ENCODE measurements around the gene EPGN. TPM values are rescaled to one million over a fixed set of nuclear protein-coding genes. Genes with fewer than 3 reads are reported as not detected.

Gene EPGN
- total and polyA plus RNA-seq, 2 of the 8 experiments (the other 6 are each of a cell fraction or from before 2014, with no cell fraction given), result not detected

GRCh38 chr4:74287164-74287563 lies 21.1 kb upstream of the EPGN start:
- no peaks in the 10 kb centered on the region for H3K23me2 ChIP-seq (ENCODE audit: low read depth, low read length)
- DNase-seq (ENCODE audit: low read depth in 1 of 2, low spot score in 2 of 2) (no peak), FAIRE-seq (no peak)
- no peak overlapping the region for H3K27ac ChIP-seq (ENCODE audit: low read depth, low read length)
- H3K79me1 ChIP-seq (ENCODE audit: low read depth, low read length), result no peaks in the 10 kb centered on the region
- no peaks in the 10 kb centered on the region for H3K79me2 ChIP-seq (ENCODE audit: control insufficient read depth in 1 of 2, insufficient read depth in 2 of 2, low read length in 2 of 2)
- H3K56ac ChIP-seq (replicated peaks; ENCODE audit: insufficient read length, low read depth, low read length), result no peak overlapping the region
- no peak overlapping the region for H2BK20ac ChIP-seq (ENCODE audit: low read length)
- no peak overlapping the region for H4K5ac ChIP-seq (ENCODE audit: insufficient read length, low read depth, low read length)
- no peaks in the 10 kb centered on the region for H3K36me3 ChIP-seq (ENCODE audit: control insufficient read depth in 2 of 4, insufficient read depth in 4 of 4, low read length in 3 of 4)
- H3K9me3 ChIP-seq (ENCODE audit: insufficient read depth in 2 of 2, low read depth in 1 of 2, low read length in 1 of 2), result no peaks in the 10 kb centered on the region
- no peak overlapping the region for H3K23ac ChIP-seq (ENCODE audit: insufficient read length)
- H3K9ac ChIP-seq (replicated peaks in 1 of 4; ENCODE audit: extremely low read depth in 1 of 4, low read depth in 3 of 4, low read length in 3 of 4), result no peak overlapping the region
- H2AFZ ChIP-seq (ENCODE audit: low read length), result no peak overlapping the region
- POLR2A ChIA-PET (ENCODE audit: partially characterized antibody), result no interaction called here
- H3K4me2 ChIP-seq (ENCODE audit: insufficient read depth in 1 of 2, low read depth in 2 of 2, low read length in 2 of 2), result no peak overlapping the region
- TF ChIP-seq SP4 (IDR thresholded peaks at IDR 0.05; ENCODE audit: low read length) (no peak), MAX (IDR thresholded peaks at IDR 0.05) (no peak), BRCA1 (IDR thresholded peaks at IDR 0.05; ENCODE audit: low read depth, low read length) (no peak), SIX5 (IDR thresholded peaks at IDR 0.05; ENCODE audit: low read depth, low read length) (no peak), YY1 (IDR thresholded peaks at IDR 0.05; ENCODE audit: low read depth, low read length) (no peak), EP300 (IDR thresholded peaks at IDR 0.05; ENCODE audit: borderline replicate concordance in 1 of 2, low read depth in 2 of 2, low read length in 2 of 2) (no peak), RXRA (IDR thresholded peaks at IDR 0.05; ENCODE audit: insufficient read depth, low read depth, low read length) (no peak), CEBPB (IDR thresholded peaks at IDR 0.05; ENCODE audit: low read depth, low read length) (no peak), RAD21 (IDR thresholded peaks at IDR 0.05 in 1 of 2, conservative IDR thresholded peaks at IDR 0.05 in 1 of 2; ENCODE audit: low read depth in 2 of 2, low read length in 2 of 2) (no peak), E2F6 (IDR thresholded peaks at IDR 0.05) (no peak), BCL11A (IDR thresholded peaks at IDR 0.05; ENCODE audit: low read depth in 2 of 2, low read length in 2 of 2) (no peak), ATF3 (IDR thresholded peaks at IDR 0.05; ENCODE audit: insufficient read depth, low read depth, low read length) (no peak), SIRT6 (IDR thresholded peaks at IDR 0.05; ENCODE audit: low read length) (no peak)
- no peak overlapping the region for H4K8ac ChIP-seq (ENCODE audit: extremely low read depth, insufficient read depth, low read length)
- H3K14ac ChIP-seq (ENCODE audit: insufficient read length), result no peak overlapping the region
- no peak overlapping the region for H2BK120ac ChIP-seq (replicated peaks; ENCODE audit: low read depth, low read length)
- H2BK5ac ChIP-seq (ENCODE audit: low read depth, low read length), result no peak overlapping the region
- H4K91ac ChIP-seq (replicated peaks; ENCODE audit: insufficient read length, low read length), result no peak overlapping the region
- no peaks in the 10 kb centered on the region for H3K27me3 ChIP-seq (replicated peaks in 1 of 4; ENCODE audit: control insufficient read depth in 3 of 4, extremely low read depth in 1 of 4, insufficient read depth in 3 of 4, low read length in 3 of 4)
- H4K20me1 ChIP-seq (replicated peaks in 1 of 2; ENCODE audit: control insufficient read depth in 1 of 2, insufficient read depth in 2 of 2, low read length in 2 of 2), result no peaks in the 10 kb centered on the region
- no peaks in the 10 kb centered on the region for H3K4me1 ChIP-seq (replicated peaks in 1 of 4; ENCODE audit: control insufficient read depth in 3 of 4, insufficient read depth in 4 of 4, low read length in 3 of 4)
- no peak overlapping the region for H2BK12ac ChIP-seq (ENCODE audit: low read depth, low read length)
- CTCF ChIA-PET (ENCODE audit: partially characterized antibody), result no interaction called here
- H3K4me3 ChIP-seq (ENCODE audit: extremely low read depth in 1 of 4, insufficient read depth in 2 of 4, low read depth in 3 of 4, low read length in 4 of 4), result no peak overlapping the region
- H2BK15ac ChIP-seq (ENCODE audit: low read length), result no peak overlapping the region
- no peak overlapping the region for H3K18ac ChIP-seq (ENCODE audit: extremely low read depth, low read length)
- H2AK5ac ChIP-seq (ENCODE audit: low read depth, low read length), result no peak overlapping the region
- H3K4ac ChIP-seq (replicated peaks; ENCODE audit: insufficient read length, low read depth, low read length), result no peak overlapping the region
- WGBS, 2 experiments (ENCODE audit: extremely low coverage in 1 of 2, insufficient coverage in 1 of 2, insufficient read length in 1 of 2, insufficient replicate concordance in 2 of 2, low coverage in 1 of 2, low lambda C conversion rate in 2 of 2, missing lambda C conversion rate in 1 of 2), result 89% methylated on average over 1 of the region's 1 CpG; no CpG with 5 or more reads in 1 of the 2 experiments

All from H1 (cell line).